Inflammatory macrophage treated with lipopolysaccharide for 4 hours (primary cell): Measurements from ENCODE around the gene INTS7.
"Not testable (repeated sequence)": the region's sequence is repeated elsewhere in the genome, so short reads cannot be mapped to it uniquely, and the experiment has no call there.

Source experiments
- DNase-seq: peaks from one replicate; pipeline ENCODE4 v3.0.0-alpha.2; 2020

INTS7 gene

GRCh38 chr1:212034516-212035122 lies 738 bp downstream of the INTS7 start:
- no peak for DNase-seq

- peak; percentile 50 for DNase-seq
Observed at GRCh38 chr1:212030936-212031528, 4.3 kb downstream of the INTS7 start.

- DNase-seq = not testable (repeated sequence)
Observed at GRCh38 chr1:212027727-212028126, 7.6 kb downstream of the INTS7 start.

- DNase-seq = no peak
Observed at GRCh38 chr1:212024469-212025149, 10.7 kb downstream of the INTS7 start.

GRCh38 chr1:212022908-212023307 lies 12.4 kb downstream of the INTS7 start:
- not testable (repeated sequence) for DNase-seq

- DNase-seq = no peak
Observed at GRCh38 chr1:212021563-212021962, 13.8 kb downstream of the INTS7 start.

GRCh38 chr1:212020975-212021374 lies 14.4 kb downstream of the INTS7 start:
- DNase-seq = no peak

GRCh38 chr1:212013672-212014071 lies 21.7 kb downstream of the INTS7 start:
- DNase-seq = no peak

GRCh38 chr1:212012034-212012740 lies 23.2 kb downstream of the INTS7 start:
- peak; percentile 56 for DNase-seq

GRCh38 chr1:212010004-212010403 lies 25.4 kb downstream of the INTS7 start:
- DNase-seq = no peak

GRCh38 chr1:212009561-212009960 lies 25.8 kb downstream of the INTS7 start:
- no peak for DNase-seq

- no peak for DNase-seq
Observed at GRCh38 chr1:212007886-212008285, 27.5 kb downstream of the INTS7 start.

GRCh38 chr1:212007178-212007577 lies 28.2 kb downstream of the INTS7 start:
- DNase-seq = no peak

- no peak for DNase-seq
Observed at GRCh38 chr1:212004895-212005608, 30.3 kb downstream of the INTS7 start.

- DNase-seq = no peak
Observed at GRCh38 chr1:212002536-212002935, 32.8 kb downstream of the INTS7 start.

GRCh38 chr1:211997426-211997825 lies 37.9 kb downstream of the INTS7 start:
- DNase-seq = not testable (repeated sequence)

GRCh38 chr1:211991695-211992094 lies 43.7 kb downstream of the INTS7 start:
- no peak for DNase-seq

- no peak for DNase-seq
Observed at GRCh38 chr1:211986628-211987254, 48.6 kb downstream of the INTS7 start.

GRCh38 chr1:211985556-211986264 lies 49.6 kb downstream of the INTS7 start:
- no peak for DNase-seq

GRCh38 chr1:211978596-211978995 lies 56.8 kb downstream of the INTS7 start:
- no peak for DNase-seq

- peak; percentile 33 for DNase-seq
Observed at GRCh38 chr1:211975152-211975941, 60.0 kb downstream of the INTS7 start.
